Fibroblast of mammary gland (primary cell): ENCODE results near the gene PDHB.

ENCODE experiments used
- DNase-seq: peaks from one replicate; pipeline ENCODE4 v3.0.0-alpha.2; 2010; ENCODE audit warnings: low read depth
- H3K4me3 ChIP-seq: 2 replicates; pipeline ENCODE4 v1.5.1; 2011; ENCODE audit warnings: low read depth, mild to moderate bottlenecking, low read length, moderate library complexity; ENCODE audit not compliant: control insufficient read depth
- TF ChIP-seq, protein P1 (sequence below): conservative IDR thresholded peaks from 2 replicates; pipeline ENCODE4 v1.5.1; 2011; ENCODE audit warnings: low read depth, low read length, inconsistent platforms; ENCODE audit not compliant: control insufficient read depth, insufficient read depth

PDHB gene

DNA sequence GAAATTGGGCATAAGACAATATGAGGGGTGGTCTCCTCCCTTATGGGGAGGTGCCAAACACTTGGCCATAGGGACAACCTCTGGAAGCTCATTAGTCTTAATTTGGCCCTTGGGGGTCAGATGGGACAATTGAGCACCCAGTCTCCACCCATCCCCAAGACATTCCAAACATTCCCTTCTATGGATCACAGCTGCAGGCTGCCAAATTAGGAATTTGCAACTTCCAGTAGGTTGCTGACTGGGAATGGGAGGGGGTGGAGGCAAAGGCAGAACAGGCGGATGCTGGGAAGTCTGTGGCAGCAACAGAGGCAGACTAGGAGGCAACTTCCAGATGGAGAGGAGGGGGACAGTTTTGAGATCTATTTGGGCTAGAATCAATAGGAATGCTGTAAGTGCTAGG is 1.4 kb upstream of the PDHB start:
- no peak overlapping the region for H3K4me3 ChIP-seq
- DNase-seq = peak; percentile 55
- TF ChIP-seq, protein P1, sequence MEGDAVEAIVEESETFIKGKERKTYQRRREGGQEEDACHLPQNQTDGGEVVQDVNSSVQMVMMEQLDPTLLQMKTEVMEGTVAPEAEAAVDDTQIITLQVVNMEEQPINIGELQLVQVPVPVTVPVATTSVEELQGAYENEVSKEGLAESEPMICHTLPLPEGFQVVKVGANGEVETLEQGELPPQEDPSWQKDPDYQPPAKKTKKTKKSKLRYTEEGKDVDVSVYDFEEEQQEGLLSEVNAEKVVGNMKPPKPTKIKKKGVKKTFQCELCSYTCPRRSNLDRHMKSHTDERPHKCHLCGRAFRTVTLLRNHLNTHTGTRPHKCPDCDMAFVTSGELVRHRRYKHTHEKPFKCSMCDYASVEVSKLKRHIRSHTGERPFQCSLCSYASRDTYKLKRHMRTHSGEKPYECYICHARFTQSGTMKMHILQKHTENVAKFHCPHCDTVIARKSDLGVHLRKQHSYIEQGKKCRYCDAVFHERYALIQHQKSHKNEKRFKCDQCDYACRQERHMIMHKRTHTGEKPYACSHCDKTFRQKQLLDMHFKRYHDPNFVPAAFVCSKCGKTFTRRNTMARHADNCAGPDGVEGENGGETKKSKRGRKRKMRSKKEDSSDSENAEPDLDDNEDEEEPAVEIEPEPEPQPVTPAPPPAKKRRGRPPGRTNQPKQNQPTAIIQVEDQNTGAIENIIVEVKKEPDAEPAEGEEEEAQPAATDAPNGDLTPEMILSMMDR = no peak

GRCh38 chr3:58434511-58434910 is 879 bp upstream of the PDHB start:
- no peak overlapping the region for H3K4me3 ChIP-seq
- TF ChIP-seq, protein P1 = no peak
- DNase-seq = no peak

DNA sequence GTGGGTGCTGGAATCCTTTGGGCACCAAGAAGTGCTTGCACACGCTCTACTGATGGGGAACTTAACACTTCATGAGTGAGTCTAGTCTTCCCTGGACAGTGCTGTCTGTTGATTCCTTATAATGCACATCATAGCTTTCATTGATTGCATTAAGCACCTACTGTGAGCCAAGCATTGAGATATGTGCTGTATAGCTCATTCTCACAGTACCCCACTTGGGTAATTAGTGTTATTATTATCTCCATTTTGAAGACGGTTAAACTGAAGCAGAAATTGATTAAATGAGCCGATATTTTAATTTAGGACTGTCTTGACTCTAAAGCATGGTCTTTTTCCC is 504 bp upstream of the PDHB start:
- H3K4me3 ChIP-seq = peak overlapping the region; percentile 27
- no peak for DNase-seq
- TF ChIP-seq, protein P1 = no peak

DNA sequence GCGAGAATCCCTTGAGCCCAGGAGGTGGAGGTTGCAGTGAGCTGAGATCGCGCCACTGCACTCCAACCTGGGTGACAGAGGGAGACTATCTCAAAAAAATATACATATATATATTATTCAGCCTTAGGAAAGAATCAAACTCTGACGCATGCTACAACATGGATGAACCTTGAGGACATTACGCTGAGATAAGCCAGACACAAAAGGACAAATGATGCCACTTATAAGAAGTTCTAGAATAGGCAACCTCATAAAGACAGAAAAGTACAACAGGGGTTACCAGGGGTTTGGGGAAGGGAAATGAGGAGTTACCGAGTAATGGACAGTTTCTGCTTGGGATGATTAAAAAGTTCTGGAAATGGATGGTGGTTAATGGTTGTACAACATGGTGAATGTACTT is 727 bp downstream of the PDHB start:
- no peak for DNase-seq
- H3K4me3 ChIP-seq = peak overlapping the region; percentile 70
- TF ChIP-seq, protein P1 = no peak

DNA sequence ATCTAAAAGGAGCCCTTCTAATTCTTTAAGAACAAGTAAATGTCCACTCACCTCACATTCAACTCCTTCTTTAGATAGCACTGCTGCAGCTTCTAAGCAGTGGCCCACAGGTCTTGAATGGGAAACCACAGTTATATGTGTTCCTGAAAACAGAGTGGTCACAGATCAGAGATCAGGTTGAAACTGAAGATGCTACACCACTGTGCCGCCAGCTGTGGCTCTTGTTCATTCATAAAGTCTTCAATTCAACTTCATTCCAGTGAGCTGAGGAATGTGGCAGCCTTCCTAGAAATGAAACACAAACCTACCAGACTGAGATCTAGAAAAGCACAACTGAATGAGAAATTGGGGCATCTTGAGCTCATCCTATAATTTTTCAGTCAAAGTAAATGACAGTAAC is 4.0 kb downstream of the PDHB start:
- TF ChIP-seq, protein P1 = no peak
- no peak for DNase-seq
- H3K4me3 ChIP-seq = no peak overlapping the region

GRCh38 chr3:58427661-58428361 is 5.8 kb downstream of the PDHB start:
- no peak for DNase-seq
- TF ChIP-seq, protein P1 = no peak
- no peak overlapping the region for H3K4me3 ChIP-seq

GRCh38 chr3:58425782-58426181 is 7.8 kb downstream of the PDHB start:
- TF ChIP-seq, protein P1 = no peak
- no peak overlapping the region for H3K4me3 ChIP-seq
- no peak for DNase-seq
